ENCODE results near the gene GALNT9.
"Not testable (repeated sequence)": the region's sequence is repeated elsewhere in the genome, so short reads cannot be mapped to it uniquely, and the experiment has no call there.

The GALNT9 gene

GRCh38 chr12:132152953-132153352 lies 176.4 kb downstream of the GALNT9 start:
- DNase-seq: no peak

DNA sequence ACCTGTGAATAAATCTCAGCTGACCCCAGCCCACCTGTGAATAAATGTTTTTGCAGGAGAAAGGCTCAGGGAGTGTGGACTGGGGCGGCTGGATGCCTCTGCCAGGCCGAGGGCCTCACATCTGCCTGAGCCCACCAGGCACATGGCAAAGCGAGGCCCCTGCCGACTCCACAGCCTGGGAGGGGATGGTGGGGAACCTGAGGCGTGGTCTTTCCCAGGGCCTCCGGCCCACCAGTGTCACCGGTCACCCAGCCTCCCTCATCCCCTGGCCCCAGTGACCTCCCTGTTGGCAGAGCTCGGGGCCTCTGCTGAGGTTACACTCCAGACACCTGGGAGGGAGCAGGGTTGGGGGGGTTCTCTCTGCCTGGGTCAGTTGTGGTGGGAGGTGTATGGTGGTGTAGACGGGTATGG lies 177.0 kb downstream of the GALNT9 start:
- DNase-seq: no peak

DNA sequence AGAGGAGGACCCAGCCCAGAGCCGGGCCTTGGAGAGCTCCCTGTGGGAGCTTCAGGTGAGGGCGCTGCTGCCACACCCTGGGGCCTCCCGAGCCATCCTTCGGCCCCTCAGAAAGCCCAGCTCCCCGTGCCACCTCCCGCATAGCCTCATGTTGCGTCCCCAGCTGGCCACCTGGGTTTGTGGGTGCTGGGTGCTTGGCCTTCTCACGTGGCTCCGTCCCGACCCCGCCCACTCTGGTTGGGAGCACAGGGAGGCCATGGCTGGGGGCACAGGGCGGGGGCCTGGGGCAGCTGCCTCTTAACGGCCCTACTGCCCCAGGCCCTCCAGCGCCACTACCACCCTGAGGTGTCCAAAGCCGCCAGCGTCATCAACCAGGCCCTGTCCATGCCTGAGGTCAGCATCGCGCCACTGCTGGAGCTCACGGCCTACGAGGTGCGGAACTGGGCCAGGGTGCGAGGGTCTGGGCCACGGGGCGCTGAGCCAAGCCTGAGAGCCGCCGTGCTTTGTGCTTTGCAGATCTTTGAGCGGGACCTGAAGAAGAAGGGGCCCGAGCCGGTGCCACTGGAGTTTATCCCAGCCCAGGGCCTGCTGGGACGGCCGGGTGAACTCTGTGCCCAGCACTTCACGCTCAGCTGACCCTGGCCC lies 177.5 kb downstream of the GALNT9 start:
- no peak for DNase-seq

DNA sequence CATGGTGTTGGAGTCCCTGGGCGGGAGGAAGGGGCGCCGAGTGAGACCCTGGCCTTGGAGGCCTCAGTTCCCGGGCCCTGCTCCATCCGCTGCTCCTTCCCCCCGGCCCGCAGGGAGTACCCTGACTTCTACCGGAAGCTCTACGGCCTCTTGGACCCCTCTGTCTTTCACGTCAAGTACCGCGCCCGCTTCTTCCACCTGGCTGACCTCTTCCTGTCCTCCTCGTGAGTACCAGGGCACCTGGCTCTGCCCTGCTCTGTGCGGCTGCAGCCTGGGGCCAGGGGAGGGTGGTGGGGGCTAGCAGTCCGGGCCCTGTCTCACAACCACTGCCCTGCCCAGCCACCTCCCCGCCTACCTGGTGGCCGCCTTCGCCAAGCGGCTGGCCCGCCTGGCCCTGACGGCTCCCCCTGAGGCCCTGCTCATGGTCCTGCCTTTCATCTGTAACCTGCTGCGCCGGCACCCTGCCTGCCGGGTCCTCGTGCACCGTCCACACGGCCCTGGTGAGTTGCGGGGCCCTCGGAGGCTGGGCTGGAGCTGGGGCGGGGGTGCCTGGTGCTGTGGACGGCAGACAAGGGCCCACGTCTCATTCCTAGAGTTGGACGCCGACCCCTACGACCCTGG lies 178.1 kb downstream of the GALNT9 start:
- no peak for DNase-seq

GRCh38 chr12:132150780-132151144 lies 178.6 kb downstream of the GALNT9 start:
- DNase-seq: no peak

GRCh38 chr12:132149526-132149925 lies 179.9 kb downstream of the GALNT9 start:
- not testable (repeated sequence) for DNase-seq

DNA sequence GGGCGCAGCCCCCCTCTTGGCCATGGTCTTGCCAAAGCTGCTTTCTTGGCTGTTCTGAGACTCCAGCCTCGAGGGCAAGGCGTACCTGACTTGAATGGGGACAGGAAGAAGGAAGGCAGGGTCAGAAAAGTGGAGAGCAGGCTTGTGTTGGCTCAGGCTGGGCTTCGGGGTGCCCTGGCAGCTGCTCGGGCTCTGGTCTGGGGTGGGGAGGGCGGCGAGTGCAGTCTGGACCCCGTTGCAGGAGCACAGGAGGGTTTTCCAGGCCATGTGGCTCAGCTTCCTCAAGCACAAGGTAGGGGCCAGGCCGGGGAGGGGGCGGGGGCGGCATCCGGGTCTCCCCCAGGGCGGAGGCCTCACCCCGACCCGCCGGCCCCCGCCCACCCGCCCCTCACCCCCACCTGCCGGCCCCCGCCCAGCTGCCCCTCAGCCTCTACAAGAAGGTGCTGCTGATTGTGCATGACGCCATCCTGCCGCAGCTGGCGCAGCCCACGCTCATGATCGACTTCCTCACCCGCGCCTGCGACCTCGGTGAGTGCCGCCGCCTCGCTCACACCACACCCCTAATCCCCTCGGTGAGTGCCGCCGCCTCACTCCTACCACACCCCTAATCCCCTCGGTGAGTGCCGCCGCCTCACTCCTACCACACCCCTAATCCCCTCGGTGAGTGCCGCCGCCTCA lies 180.9 kb downstream of the GALNT9 start:
- no peak for DNase-seq

DNA sequence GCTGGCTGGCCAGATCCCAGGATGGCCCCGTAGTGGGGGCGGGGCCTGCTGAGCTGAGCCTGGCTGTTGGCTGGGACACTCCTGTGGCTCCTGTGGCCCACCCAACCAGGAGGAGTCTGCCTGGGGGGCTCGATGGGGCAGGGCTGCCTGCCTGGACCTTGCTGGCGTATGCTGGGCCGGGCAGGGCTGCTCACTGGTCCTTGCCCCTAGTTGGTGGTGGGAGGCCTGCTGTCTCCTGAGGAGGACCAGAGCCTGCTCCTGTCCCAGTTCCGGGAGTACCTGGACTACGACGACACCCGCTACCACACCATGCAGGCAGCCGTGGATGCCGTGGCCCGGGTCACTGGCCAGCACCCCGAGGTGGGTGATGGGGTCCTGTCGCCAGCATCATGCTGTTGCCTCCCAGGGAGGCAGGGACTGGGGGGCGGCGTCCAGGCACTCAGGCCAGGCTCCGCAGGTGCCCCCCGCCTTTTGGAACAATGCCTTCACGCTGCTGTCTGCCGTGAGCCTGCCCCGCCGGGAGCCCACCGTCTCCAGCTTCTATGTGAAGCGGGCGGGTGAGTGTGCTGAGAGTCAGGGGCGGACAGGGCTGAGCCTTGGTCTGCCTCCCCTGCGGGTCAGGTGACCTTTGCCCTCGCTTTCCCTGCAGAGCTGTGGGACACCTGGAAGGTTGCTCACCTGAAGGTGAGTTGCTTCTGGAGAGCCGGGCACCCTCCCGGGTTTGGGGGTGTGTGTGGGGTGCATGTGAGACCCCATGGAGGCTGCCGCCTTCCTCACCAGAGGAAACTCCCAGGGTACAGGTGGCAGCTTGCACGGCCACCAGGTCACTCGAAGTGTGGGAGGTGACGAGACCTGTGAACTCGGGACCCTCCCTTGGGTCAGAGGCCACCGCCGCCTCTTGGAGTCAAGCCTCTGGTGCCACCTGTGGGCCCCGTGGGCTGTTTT lies 181.7 kb downstream of the GALNT9 start:
- no peak for DNase-seq

DNA sequence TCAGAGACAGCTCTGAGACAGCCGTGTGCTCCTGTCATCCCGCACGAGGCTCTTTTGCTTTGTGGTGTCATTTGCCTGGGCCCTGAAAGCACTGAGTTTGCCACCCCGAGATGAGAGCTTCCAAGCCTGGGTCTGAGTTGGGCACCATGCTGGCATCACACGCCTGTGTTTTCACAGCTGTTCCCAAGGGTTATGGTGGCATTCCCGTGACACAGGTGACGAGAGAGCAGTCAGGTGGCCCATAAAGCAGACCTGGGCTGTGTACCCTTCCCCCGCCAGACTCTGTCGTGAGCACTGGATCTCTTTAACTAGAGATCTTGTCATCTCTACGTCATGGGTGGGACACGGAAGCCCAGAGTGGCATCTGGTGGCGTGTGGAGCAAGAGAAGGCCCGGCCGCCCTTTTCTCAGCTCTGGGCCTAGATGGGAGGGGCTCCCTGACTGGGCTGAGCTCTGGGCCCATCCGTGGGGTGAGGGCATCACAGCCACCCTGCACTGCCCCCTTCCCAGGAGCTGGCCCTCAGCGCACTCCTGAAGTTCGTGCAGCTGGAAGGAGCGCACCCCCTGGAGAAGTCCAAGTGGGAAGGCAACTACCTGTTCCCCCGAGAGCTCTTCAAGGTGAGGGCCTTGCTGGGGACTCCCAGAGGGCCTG lies 182.5 kb downstream of the GALNT9 start:
- DNase-seq: no peak
